ENCODE results near the gene THBS2.

The THBS2 gene

GRCh38 chr6:169190970-169191369, 62.7 kb downstream of the THBS2 start:
- Histone ChIP-seq H3K9me2 (replicated peaks; ENCODE audit: insufficient read depth, low read length) (no peaks in the 10 kb centered on the region), H3K4me3 (ENCODE audit: low read length) (no peak overlapping the region), H3K27me3 (replicated peaks; ENCODE audit: insufficient read depth, low read length) (no peaks in the 10 kb centered on the region), H3K4me1 (ENCODE audit: low read length) (no peaks in the 10 kb centered on the region), H3K79me2 (ENCODE audit: low read length) (no peaks in the 10 kb centered on the region), H3K4me2 (ENCODE audit: low read depth, low read length) (no peak overlapping the region), H3K9me3 (replicated peaks; ENCODE audit: insufficient read depth, low read length) (no peaks in the 10 kb centered on the region), H4K20me1 (ENCODE audit: insufficient read depth, low read length) (no peaks in the 10 kb centered on the region), H3K36me3 (replicated peaks; ENCODE audit: insufficient read depth, low read length) (no peaks in the 10 kb centered on the region), H3K9ac (ENCODE audit: low read length) (no peak overlapping the region), H3F3A (ENCODE audit: insufficient read depth, low read length) (no peaks in the 10 kb centered on the region), H2AFZ (ENCODE audit: low read length) (no peak overlapping the region), H3K27ac (ENCODE audit: low read length) (no peak overlapping the region)
- TF ChIP-seq, protein P1, sequence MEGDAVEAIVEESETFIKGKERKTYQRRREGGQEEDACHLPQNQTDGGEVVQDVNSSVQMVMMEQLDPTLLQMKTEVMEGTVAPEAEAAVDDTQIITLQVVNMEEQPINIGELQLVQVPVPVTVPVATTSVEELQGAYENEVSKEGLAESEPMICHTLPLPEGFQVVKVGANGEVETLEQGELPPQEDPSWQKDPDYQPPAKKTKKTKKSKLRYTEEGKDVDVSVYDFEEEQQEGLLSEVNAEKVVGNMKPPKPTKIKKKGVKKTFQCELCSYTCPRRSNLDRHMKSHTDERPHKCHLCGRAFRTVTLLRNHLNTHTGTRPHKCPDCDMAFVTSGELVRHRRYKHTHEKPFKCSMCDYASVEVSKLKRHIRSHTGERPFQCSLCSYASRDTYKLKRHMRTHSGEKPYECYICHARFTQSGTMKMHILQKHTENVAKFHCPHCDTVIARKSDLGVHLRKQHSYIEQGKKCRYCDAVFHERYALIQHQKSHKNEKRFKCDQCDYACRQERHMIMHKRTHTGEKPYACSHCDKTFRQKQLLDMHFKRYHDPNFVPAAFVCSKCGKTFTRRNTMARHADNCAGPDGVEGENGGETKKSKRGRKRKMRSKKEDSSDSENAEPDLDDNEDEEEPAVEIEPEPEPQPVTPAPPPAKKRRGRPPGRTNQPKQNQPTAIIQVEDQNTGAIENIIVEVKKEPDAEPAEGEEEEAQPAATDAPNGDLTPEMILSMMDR (IDR thresholded peaks at IDR 0.05; ENCODE audit: low read length): no peak
- TF ChIP-seq EZH2phosphoT487 (IDR thresholded peaks at IDR 0.05; ENCODE audit: low read length): no peak
- TF ChIP-seq EZH2 (optimal IDR thresholded peaks at IDR 0.05; ENCODE audit: low read depth, low read length): no peak
- no peak for DNase-seq

GRCh38 chr6:169190144-169190584, 63.5 kb downstream of the THBS2 start:
- H3K9me3 ChIP-seq (replicated peaks; ENCODE audit: insufficient read depth, low read length): no peaks in the 10 kb centered on the region
- TF ChIP-seq, protein P1 (IDR thresholded peaks at IDR 0.05; ENCODE audit: low read length): no peak
- TF ChIP-seq EZH2phosphoT487 (IDR thresholded peaks at IDR 0.05; ENCODE audit: low read length) (no peak), EZH2 (optimal IDR thresholded peaks at IDR 0.05; ENCODE audit: low read depth, low read length) (no peak)
- no peaks in the 10 kb centered on the region for H3K79me2 ChIP-seq (ENCODE audit: low read length)
- no peak overlapping the region for H3K9ac ChIP-seq (ENCODE audit: low read length)
- H3K4me1 ChIP-seq (ENCODE audit: low read length): no peaks in the 10 kb centered on the region
- DNase-seq: no peak
- H4K20me1 ChIP-seq (ENCODE audit: insufficient read depth, low read length): no peaks in the 10 kb centered on the region
- H3K4me2 ChIP-seq (ENCODE audit: low read depth, low read length): no peak overlapping the region
- no peak overlapping the region for H3K27ac ChIP-seq (ENCODE audit: low read length)
- no peaks in the 10 kb centered on the region for H3K27me3 ChIP-seq (replicated peaks; ENCODE audit: insufficient read depth, low read length)
- no peaks in the 10 kb centered on the region for H3K9me2 ChIP-seq (replicated peaks; ENCODE audit: insufficient read depth, low read length)
- no peak overlapping the region for H3K4me3 ChIP-seq (ENCODE audit: low read length)
- H3K36me3 ChIP-seq (replicated peaks; ENCODE audit: insufficient read depth, low read length): no peaks in the 10 kb centered on the region
- H2AFZ ChIP-seq (ENCODE audit: low read length): no peak overlapping the region
- H3F3A ChIP-seq (ENCODE audit: insufficient read depth, low read length): no peaks in the 10 kb centered on the region

- H3K9me3 ChIP-seq (replicated peaks; ENCODE audit: insufficient read depth, low read length): no peaks in the 10 kb centered on the region
- no peaks in the 10 kb centered on the region for H4K20me1 ChIP-seq (ENCODE audit: insufficient read depth, low read length)
- TF ChIP-seq, protein P1 (IDR thresholded peaks at IDR 0.05; ENCODE audit: low read length): no peak
- TF ChIP-seq EZH2phosphoT487 (IDR thresholded peaks at IDR 0.05; ENCODE audit: low read length) (no peak), EZH2 (optimal IDR thresholded peaks at IDR 0.05; ENCODE audit: low read depth, low read length) (no peak)
- no peaks in the 10 kb centered on the region for H3K79me2 ChIP-seq (ENCODE audit: low read length)
- no peaks in the 10 kb centered on the region for H3K4me1 ChIP-seq (ENCODE audit: low read length)
- no peaks in the 10 kb centered on the region for H3F3A ChIP-seq (ENCODE audit: insufficient read depth, low read length)
- H3K4me3 ChIP-seq (ENCODE audit: low read length): no peak overlapping the region
- no peak for DNase-seq
- no peak overlapping the region for H3K4me2 ChIP-seq (ENCODE audit: low read depth, low read length)
- no peaks in the 10 kb centered on the region for H3K9me2 ChIP-seq (replicated peaks; ENCODE audit: insufficient read depth, low read length)
- no peaks in the 10 kb centered on the region for H3K36me3 ChIP-seq (replicated peaks; ENCODE audit: insufficient read depth, low read length)
- H2AFZ ChIP-seq (ENCODE audit: low read length): no peak overlapping the region
- no peak overlapping the region for H3K27ac ChIP-seq (ENCODE audit: low read length)
- no peak overlapping the region for H3K9ac ChIP-seq (ENCODE audit: low read length)
- H3K27me3 ChIP-seq (replicated peaks; ENCODE audit: insufficient read depth, low read length): no peaks in the 10 kb centered on the region
Observed at GRCh38 chr6:169189686-169190085, 64.0 kb downstream of the THBS2 start.
